ENCODE data around the gene HPCAL4. TPM values are rescaled to one million over a fixed set of nuclear protein-coding genes. Genes with fewer than 3 reads are reported as not detected.

Gene HPCAL4
- total and polyA plus RNA-seq, 9 of the 15 experiments (the other 6 are each of a cell fraction or from before 2014, with no cell fraction given): 0.01 to 0.04 (median 0.04) TPM; not detected in 4

DNA sequence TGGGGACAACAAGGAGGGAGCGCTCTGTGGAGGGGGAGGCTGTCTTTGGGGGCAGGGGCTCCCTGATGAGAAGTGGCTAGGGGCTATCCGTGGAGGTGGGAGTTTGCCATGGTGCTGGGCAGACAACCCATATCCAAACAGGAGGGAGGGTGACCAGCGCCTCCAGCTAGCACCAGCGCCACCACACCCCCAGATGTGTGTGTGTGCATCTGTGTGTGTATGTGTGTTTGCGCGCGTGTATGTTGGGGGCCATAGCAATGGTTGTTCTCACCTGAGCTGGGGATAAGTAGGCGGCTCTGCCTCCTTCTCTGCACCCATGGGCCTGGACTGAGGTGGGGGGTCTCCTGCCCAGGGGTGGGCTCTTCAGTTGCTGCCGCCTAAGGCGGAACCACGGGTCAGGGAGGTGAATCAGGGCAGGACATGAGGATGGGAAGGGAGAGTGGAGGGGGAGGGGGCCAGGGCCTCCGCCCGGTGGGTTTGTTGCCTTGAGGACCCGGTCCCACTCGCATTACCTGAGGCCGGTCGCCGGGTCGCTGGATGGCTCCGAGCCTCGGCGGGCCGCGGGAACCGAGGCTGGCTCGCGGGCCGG is 345 bp downstream of the HPCAL4 start (continued):
- TF ChIP-seq, protein P1, sequence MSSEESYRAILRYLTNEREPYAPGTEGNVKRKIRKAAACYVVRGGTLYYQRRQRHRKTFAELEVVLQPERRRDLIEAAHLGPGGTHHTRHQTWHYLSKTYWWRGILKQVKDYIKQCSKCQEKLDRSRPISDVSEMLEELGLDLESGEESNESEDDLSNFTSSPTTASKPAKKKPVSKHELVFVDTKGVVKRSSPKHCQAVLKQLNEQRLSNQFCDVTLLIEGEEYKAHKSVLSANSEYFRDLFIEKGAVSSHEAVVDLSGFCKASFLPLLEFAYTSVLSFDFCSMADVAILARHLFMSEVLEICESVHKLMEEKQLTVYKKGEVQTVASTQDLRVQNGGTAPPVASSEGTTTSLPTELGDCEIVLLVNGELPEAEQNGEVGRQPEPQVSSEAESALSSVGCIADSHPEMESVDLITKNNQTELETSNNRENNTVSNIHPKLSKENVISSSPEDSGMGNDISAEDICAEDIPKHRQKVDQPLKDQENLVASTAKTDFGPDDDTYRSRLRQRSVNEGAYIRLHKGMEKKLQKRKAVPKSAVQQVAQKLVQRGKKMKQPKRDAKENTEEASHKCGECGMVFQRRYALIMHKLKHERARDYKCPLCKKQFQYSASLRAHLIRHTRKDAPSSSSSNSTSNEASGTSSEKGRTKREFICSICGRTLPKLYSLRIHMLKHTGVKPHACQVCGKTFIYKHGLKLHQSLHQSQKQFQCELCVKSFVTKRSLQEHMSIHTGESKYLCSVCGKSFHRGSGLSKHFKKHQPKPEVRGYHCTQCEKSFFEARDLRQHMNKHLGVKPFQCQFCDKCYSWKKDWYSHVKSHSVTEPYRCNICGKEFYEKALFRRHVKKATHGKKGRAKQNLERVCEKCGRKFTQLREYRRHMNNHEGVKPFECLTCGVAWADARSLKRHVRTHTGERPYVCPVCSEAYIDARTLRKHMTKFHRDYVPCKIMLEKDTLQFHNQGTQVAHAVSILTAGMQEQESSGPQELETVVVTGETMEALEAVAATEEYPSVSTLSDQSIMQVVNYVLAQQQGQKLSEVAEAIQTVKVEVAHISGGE (CRISPR knock-in tag; IDR thresholded peaks at IDR 0.05): no peak
- TF ChIP-seq ZBTB8A (IDR thresholded peaks at IDR 0.05; ENCODE audit: partially characterized antibody) (no peak), ARNT (IDR thresholded peaks at IDR 0.05) (no peak), ETS2 (tag; IDR thresholded peaks at IDR 0.05; ENCODE audit: borderline replicate concordance, poor library complexity, severe bottlenecking) (no peak), FOXA3 (CRISPR knock-in tag; conservative IDR thresholded peaks at IDR 0.05 in 1 of 2, IDR thresholded peaks at IDR 0.05 in 1 of 2) (peak in 1 of 2 experiments; percentile 52; a peak in 1 of 4 replicates), CEBPG (CRISPR knock-in tag; IDR thresholded peaks at IDR 0.05) (no peak), CEBPG (tag; conservative IDR thresholded peaks at IDR 0.05 in 1 of 2, IDR thresholded peaks at IDR 0.05 in 1 of 2) (no peak), PCBP1 (IDR thresholded peaks at IDR 0.05; ENCODE audit: low read depth, low read length, poor library complexity, severe bottlenecking) (peak; percentile 83), SREBF1 (IDR thresholded peaks at IDR 0.05; ENCODE audit: borderline replicate concordance, low read depth, low read length) (no peak), PYGO2 (tag; IDR thresholded peaks at IDR 0.05) (no peak), ZNF239 (CRISPR knock-in tag; IDR thresholded peaks at IDR 0.05) (no peak), CC2D1A (IDR thresholded peaks at IDR 0.05) (no peak), C11orf30 (IDR thresholded peaks at IDR 0.05; ENCODE audit: low read depth) (no peak), MAFF (IDR thresholded peaks at IDR 0.05; ENCODE audit: low read length) (no peak), CREBBP (IDR thresholded peaks at IDR 0.05; ENCODE audit: low read depth, low read length) (no peak), IFI16 (CRISPR knock-in tag; IDR thresholded peaks at IDR 0.05) (no peak), NR2C1 (IDR thresholded peaks at IDR 0.05) (no peak), NR2C1 (tag; IDR thresholded peaks at IDR 0.05) (no peak), ZNF57 (CRISPR knock-in tag; IDR thresholded peaks at IDR 0.05) (no peak), ZKSCAN8 (CRISPR knock-in tag; IDR thresholded peaks at IDR 0.05) (no peak), ELK1 (CRISPR knock-in tag; IDR thresholded peaks at IDR 0.05) (no peak), NFATC3 (IDR thresholded peaks at IDR 0.05) (peak; percentile 44; the same call in 1 of the 2 replicates)
- TF ChIP-seq, protein P2, sequence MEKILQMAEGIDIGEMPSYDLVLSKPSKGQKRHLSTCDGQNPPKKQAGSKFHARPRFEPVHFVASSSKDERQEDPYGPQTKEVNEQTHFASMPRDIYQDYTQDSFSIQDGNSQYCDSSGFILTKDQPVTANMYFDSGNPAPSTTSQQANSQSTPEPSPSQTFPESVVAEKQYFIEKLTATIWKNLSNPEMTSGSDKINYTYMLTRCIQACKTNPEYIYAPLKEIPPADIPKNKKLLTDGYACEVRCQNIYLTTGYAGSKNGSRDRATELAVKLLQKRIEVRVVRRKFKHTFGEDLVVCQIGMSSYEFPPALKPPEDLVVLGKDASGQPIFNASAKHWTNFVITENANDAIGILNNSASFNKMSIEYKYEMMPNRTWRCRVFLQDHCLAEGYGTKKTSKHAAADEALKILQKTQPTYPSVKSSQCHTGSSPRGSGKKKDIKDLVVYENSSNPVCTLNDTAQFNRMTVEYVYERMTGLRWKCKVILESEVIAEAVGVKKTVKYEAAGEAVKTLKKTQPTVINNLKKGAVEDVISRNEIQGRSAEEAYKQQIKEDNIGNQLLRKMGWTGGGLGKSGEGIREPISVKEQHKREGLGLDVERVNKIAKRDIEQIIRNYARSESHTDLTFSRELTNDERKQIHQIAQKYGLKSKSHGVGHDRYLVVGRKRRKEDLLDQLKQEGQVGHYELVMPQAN (IDR thresholded peaks at IDR 0.05; ENCODE audit: borderline replicate concordance): no peak
